ENCODE results near the gene FDXACB1.

DNA sequence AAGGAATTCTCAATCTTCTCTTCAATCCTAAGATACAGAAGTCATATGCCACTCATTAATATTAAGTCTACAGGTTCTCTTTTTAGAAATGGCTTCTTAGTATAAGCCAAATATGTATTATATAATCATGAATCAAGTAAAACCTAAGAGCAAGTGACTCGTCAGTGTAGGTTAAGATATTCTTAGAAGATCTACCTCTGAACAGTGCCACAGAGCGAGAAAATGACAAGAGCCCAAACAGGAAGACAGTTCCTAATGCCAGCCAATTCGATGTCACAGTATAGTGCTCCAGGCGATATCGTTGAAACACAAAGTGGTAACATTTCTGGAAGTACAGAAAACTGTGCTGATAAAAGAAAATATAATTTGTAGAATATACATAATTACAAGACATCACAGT lies 40.9 kb downstream of the FDXACB1 start:
- TF ChIP-seq, protein P1, sequence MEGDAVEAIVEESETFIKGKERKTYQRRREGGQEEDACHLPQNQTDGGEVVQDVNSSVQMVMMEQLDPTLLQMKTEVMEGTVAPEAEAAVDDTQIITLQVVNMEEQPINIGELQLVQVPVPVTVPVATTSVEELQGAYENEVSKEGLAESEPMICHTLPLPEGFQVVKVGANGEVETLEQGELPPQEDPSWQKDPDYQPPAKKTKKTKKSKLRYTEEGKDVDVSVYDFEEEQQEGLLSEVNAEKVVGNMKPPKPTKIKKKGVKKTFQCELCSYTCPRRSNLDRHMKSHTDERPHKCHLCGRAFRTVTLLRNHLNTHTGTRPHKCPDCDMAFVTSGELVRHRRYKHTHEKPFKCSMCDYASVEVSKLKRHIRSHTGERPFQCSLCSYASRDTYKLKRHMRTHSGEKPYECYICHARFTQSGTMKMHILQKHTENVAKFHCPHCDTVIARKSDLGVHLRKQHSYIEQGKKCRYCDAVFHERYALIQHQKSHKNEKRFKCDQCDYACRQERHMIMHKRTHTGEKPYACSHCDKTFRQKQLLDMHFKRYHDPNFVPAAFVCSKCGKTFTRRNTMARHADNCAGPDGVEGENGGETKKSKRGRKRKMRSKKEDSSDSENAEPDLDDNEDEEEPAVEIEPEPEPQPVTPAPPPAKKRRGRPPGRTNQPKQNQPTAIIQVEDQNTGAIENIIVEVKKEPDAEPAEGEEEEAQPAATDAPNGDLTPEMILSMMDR (IDR thresholded peaks at IDR 0.05) = no peak
- no peak for TF ChIP-seq POLR2A (IDR thresholded peaks at IDR 0.05)

All from testis (tissue), 2 donors.